Measurements from ENCODE around the gene SFTPA2. TPM values are rescaled to one million over a fixed set of nuclear protein-coding genes. Genes with fewer than 3 reads are reported as not detected.

The SFTPA2 gene
- total RNA-seq: not detected

DNA sequence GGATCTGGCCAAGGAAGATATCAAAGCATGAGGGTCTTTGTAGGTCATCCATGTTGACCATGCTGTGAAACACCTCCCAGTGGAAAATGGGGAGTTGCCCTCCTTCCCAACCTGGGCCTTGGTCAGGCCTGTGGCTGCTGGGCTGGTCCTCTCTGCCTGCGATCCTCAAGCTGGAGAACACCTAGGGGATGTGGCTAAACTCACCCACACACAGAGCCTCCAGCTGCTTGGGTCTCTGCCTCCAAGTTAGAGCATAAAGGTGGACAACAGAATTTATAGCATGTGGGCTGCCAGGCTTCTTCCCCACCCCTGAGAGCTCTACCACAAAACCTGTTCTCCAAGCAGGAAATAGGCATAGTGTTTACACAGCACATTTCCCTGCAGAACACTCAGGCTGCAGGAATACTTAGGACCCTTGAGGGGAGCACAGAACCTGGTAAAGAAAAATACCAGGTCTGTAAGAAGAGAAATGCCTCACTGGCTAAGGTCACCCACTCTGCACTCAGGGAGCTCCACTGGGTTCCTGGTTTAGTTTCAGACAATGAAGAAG, at the start of gene SFTPA2:
SFTPA2 (minus strand) TSS at position 248 of the 550 bp plus-strand sequence. CDS start 924 bp downstream, outside the sequence.
- TF ChIP-seq, protein P1, sequence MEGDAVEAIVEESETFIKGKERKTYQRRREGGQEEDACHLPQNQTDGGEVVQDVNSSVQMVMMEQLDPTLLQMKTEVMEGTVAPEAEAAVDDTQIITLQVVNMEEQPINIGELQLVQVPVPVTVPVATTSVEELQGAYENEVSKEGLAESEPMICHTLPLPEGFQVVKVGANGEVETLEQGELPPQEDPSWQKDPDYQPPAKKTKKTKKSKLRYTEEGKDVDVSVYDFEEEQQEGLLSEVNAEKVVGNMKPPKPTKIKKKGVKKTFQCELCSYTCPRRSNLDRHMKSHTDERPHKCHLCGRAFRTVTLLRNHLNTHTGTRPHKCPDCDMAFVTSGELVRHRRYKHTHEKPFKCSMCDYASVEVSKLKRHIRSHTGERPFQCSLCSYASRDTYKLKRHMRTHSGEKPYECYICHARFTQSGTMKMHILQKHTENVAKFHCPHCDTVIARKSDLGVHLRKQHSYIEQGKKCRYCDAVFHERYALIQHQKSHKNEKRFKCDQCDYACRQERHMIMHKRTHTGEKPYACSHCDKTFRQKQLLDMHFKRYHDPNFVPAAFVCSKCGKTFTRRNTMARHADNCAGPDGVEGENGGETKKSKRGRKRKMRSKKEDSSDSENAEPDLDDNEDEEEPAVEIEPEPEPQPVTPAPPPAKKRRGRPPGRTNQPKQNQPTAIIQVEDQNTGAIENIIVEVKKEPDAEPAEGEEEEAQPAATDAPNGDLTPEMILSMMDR (IDR thresholded peaks at IDR 0.05; ENCODE audit: low read depth): no peak

DNA sequence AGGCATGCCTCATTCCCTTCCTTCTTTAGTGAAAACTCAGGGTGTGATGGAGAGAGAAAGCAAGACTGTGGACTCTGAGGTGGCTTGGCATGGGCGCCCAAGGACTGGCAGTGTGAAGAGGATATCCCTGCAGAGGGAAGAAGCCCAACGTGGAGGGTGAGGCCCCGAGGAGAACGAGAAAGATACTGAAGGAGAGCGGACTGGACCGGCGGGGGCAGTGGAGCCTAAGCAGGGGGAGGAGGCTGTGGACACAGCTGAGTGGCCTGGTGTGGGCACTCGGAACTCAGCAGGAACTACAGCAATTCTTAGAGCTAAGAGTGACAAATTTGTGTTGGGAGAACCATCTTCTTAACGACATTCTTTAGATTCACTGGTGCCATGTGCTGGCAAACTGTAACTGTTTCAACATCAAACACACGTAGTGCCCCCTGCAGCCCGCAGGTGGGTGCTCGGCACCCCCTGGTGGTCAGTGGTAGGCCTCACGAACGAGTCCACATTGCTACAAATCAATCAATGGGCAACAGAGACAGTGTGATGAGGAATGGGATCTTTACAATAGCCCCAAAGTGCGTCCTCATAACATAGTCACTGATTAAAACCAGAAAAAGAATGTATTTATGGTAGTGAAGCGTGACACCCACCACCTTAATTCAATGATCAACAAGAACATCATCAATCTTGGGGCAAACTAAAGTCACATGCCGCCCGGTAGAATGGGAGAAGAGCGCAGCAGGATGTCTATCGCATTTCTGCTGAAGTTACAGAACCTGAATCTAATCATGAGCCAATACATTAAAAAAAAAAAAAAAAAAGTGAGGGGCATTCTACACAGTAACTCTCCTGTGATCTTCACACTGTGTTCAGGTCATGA, 48.5 kb upstream of the SFTPA2 start:
- TF ChIP-seq, protein P1 (IDR thresholded peaks at IDR 0.05; ENCODE audit: low read depth): no peak

DNA sequence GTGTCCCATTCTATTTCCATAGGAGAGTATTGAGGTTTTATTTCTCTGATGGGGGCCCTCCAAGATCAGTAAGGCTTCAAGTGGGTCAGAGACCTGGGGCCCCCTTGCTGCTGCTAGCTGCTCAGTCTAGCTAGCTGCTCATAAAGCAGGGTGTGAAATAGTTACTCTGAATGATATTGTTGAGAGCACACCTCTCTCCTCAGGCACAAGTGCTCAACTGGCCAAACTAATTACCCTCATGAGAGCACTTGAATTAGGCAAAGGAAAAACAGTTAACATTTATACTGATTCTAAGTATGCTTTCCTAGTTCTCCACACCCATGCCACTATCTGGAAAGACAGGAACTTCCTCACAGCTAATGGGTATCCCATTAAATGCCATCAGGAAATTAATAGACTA, 45.1 kb upstream of the SFTPA2 start:
- TF ChIP-seq, protein P1 (IDR thresholded peaks at IDR 0.05; ENCODE audit: low read depth): no peak

DNA sequence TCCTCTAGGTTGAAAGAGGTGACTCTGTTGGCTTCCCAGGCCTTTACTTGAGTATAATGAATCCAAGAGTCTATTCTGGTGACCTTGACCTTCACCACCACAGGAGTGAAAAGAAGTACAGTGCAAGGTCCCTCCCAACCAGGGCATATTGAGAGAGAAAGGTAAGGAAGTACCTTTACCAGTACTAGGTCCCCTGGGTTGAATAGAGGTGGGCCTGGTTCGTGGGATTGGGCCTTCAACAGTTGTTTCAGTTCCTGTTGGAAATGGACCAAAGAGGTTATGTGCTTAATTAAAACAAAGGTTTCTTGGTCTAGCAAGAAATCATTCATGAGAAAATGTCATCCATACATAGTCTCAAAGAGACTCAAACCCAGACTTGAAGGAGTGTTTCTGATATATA, 44.1 kb upstream of the SFTPA2 start:
- TF ChIP-seq, protein P1 (IDR thresholded peaks at IDR 0.05; ENCODE audit: low read depth): no peak

DNA sequence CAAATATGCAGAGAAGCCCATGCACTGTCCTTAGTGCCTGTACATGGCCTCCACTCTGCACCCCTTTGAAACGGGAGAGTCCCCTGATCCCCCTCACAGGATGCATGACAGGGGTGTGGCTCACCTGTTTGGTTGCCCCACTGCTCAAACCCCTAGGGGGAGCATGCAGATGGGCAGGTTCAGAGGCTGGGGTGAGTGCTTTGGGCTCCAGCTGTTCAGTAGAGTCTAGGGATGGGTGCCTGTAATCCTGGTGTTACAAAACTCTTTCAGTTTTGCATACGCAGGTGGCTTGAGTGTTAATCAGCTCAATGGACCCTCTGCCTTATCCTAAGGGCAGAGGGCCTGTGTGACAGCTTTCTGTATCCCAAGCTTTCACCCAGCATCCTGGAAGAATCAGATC, 42.7 kb upstream of the SFTPA2 start:
- TF ChIP-seq, protein P1 (IDR thresholded peaks at IDR 0.05; ENCODE audit: low read depth): no peak

DNA sequence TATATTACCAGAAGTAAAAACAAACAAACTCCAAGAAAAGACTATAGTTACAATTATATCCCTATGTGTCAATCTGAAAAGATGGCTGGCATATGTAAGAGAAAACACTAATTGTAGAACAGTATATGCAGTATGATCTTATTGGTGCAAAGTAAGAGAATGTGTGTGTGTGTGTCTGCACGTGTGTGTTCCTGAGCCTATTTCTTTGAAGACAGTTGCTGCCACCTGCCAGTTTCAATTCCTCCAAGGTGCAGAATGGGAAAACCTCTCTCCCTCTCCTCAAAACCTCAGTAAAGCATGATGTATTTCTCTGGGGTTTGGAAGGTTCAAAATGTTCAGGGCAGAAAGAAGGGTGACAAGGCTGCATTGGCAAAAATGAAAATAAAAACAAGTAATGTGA, 41.7 kb upstream of the SFTPA2 start:
- TF ChIP-seq, protein P1 (IDR thresholded peaks at IDR 0.05; ENCODE audit: low read depth): no peak

DNA sequence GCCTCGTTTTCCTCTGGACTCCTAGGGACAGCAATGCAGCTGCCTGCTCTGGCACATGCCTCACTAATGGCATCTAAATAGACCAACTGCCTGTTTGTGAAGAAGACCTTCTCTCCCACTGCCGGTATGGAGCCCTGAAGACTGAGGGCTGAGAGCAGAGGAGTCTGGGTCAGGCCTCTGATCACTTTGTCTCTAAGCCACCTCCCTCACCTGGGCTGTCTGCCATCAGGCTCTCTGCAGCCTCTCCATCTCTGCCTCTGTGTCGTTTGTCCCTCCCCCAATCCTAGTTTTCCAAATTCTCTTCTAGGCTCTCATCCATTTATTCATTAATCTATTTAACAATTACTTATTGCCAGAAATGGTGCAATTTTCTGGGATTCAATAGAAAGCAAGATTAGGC, 35.3 kb upstream of the SFTPA2 start:
- TF ChIP-seq, protein P1 (IDR thresholded peaks at IDR 0.05; ENCODE audit: low read depth): no peak

Data from subcutaneous adipose tissue (tissue), 4 donors.